H1 (cell line): ENCODE data around the gene WFDC1. TPM values are rescaled to one million over a fixed set of nuclear protein-coding genes. Genes with fewer than 3 reads are reported as not detected.

Experiments used
- CTCF ChIA-PET: fragments of 300-600 bp; sonication (Branson Sonifier 250); formaldehyde crosslinking; loops from one replicate; lab custom pipeline; 2021; ENCODE audit not compliant: partially characterized antibody; lab: Charles Lee
- POLR2A ChIA-PET: fragments of 300-600 bp; sonication (Branson Sonifier 250); formaldehyde crosslinking; loops from one replicate; lab custom pipeline; 2021; ENCODE audit warnings: inconsistent platforms; ENCODE audit not compliant: partially characterized antibody; lab: Charles Lee
- DNase-seq, 2 experiments: peaks; one replicate each; pipeline versions ENCODE4 v3.0.0 to v3.0.0-alpha.2; 2010 to 2022; ENCODE audit warnings: low spot score in 2 of 2, low read depth in 1 of 2, mixed read lengths in 1 of 2
- FAIRE-seq: peaks from 2 replicates; lab custom pipeline; 2011; peaks lifted over from hg19 to GRCh38; lab: Jason Lieb, UNC
- H2AFZ ChIP-seq: 2 replicates; pipeline ENCODE4 v1.8.1; 2012; ENCODE audit warnings: low read length, inconsistent platforms
- H2AK5ac ChIP-seq: 2 replicates; pipeline ENCODE4 v1.6.1; 2013; ENCODE audit warnings: low read depth, low read length
- H2BK120ac ChIP-seq: replicated peaks from 2 replicates; pipeline ENCODE3; 2013; ENCODE audit warnings: low read depth, low read length, inconsistent platforms
- H2BK12ac ChIP-seq: 2 replicates; pipeline ENCODE4 v1.6.1; 2013; ENCODE audit warnings: low read depth, low read length
- H2BK15ac ChIP-seq: 2 replicates; pipeline ENCODE4 v1.6.1; 2013; ENCODE audit warnings: low read length
- H2BK20ac ChIP-seq: 2 replicates; pipeline ENCODE4 v1.6.1; 2013; ENCODE audit warnings: low read length
- H2BK5ac ChIP-seq: 2 replicates; pipeline ENCODE4 v1.6.1; 2013; ENCODE audit warnings: low read depth, low read length
- H3K14ac ChIP-seq: 2 replicates; pipeline ENCODE4 v1.6.1; 2013; ENCODE audit warnings: inconsistent platforms; ENCODE audit not compliant: insufficient read length
- H3K18ac ChIP-seq: 2 replicates; pipeline ENCODE4 v1.6.1; 2013; ENCODE audit warnings: low read length; ENCODE audit errors: extremely low read depth
- H3K23ac ChIP-seq: 2 replicates; pipeline ENCODE4 v1.6.1; 2013; ENCODE audit warnings: inconsistent platforms; ENCODE audit not compliant: insufficient read length
- H3K23me2 ChIP-seq: 2 replicates; pipeline ENCODE4 v1.6.1; 2013; ENCODE audit warnings: low read depth, low read length
- H3K27ac ChIP-seq: 2 replicates; pipeline ENCODE4 v1.6.1; 2011; ENCODE audit warnings: low read depth, low read length, inconsistent platforms
- H3K27me3 ChIP-seq, 4 experiments: replicated peaks in 1 of 4; 1 replicate in 1 of 4; 2 replicates in 3 of 4; pipeline versions ENCODE4 v1.6.1 to v1.8.1; 2011 to 2013; ENCODE audit warnings: low read length in 3 of 4, mild to moderate bottlenecking in 3 of 4, inconsistent platforms in 2 of 4, mixed read lengths in 2 of 4, moderate library complexity in 1 of 4; ENCODE audit not compliant: control insufficient read depth in 3 of 4, insufficient read depth in 3 of 4; ENCODE audit errors: extremely low read depth in 1 of 4
- H3K36me3 ChIP-seq, 4 experiments: 2 replicates each; pipeline versions ENCODE4 v1.6.1 to v1.8.1; 2011 to 2013; ENCODE audit warnings: mild to moderate bottlenecking in 4 of 4, low read length in 3 of 4, moderate library complexity in 2 of 4, control low read depth in 1 of 4, inconsistent platforms in 1 of 4; ENCODE audit not compliant: insufficient read depth in 4 of 4, control insufficient read depth in 2 of 4
- H3K4ac ChIP-seq: replicated peaks from 2 replicates; pipeline ENCODE3; 2013; ENCODE audit warnings: low read length, low read depth, mixed read lengths, inconsistent platforms; ENCODE audit not compliant: insufficient read length
- H3K4me1 ChIP-seq, 4 experiments: replicated peaks in 1 of 4; 1 replicate in 1 of 4; 2 replicates in 3 of 4; pipeline versions ENCODE4 v1.6.1 to v1.8.1; 2011 to 2013; ENCODE audit warnings: low read length in 3 of 4, inconsistent platforms in 2 of 4, mixed read lengths in 1 of 4; ENCODE audit not compliant: insufficient read depth in 4 of 4, control insufficient read depth in 3 of 4
- H3K4me2 ChIP-seq, 2 experiments: 2 replicates each; pipeline versions ENCODE4 v1.6.1 to v1.8.1; 2011 to 2013; ENCODE audit warnings: low read depth in 2 of 2, low read length in 2 of 2, control low read depth in 1 of 2, inconsistent platforms in 1 of 2, mild to moderate bottlenecking in 1 of 2; ENCODE audit not compliant: insufficient read depth in 1 of 2
- H3K4me3 ChIP-seq, 4 experiments: fragments of 200-600, 300-600 bp in 1 of 4; sonication (generic), shearing (Covaris generic), sonication (Bioruptor Twin) in 1 of 4; 2 replicates each; pipeline versions ENCODE4 v1.5.1 to v1.8.1; 2011 to 2016; ENCODE audit warnings: low read length in 4 of 4, low read depth in 3 of 4, control low read depth in 2 of 4, inconsistent platforms in 2 of 4, mild to moderate bottlenecking in 2 of 4, mixed read lengths in 1 of 4, moderate library complexity in 1 of 4; ENCODE audit not compliant: insufficient read depth in 2 of 4; ENCODE audit errors: extremely low read depth in 1 of 4
- H3K56ac ChIP-seq: replicated peaks from 2 replicates; pipeline ENCODE3; 2013; ENCODE audit warnings: low read depth, mild to moderate bottlenecking, mixed read lengths, low read length, inconsistent platforms; ENCODE audit not compliant: insufficient read length
- H3K79me1 ChIP-seq: 2 replicates; pipeline ENCODE4 v1.6.1; 2013; ENCODE audit warnings: low read depth, low read length, control low read depth
- H3K79me2 ChIP-seq, 2 experiments: 2 replicates each; pipeline versions ENCODE4 v1.6.1 to v1.8.1; 2012 to 2013; ENCODE audit warnings: low read length in 2 of 2, mild to moderate bottlenecking in 2 of 2, inconsistent platforms in 1 of 2; ENCODE audit not compliant: insufficient read depth in 2 of 2, control insufficient read depth in 1 of 2
- H3K9ac ChIP-seq, 4 experiments: replicated peaks in 1 of 4; 1 replicate in 1 of 4; 2 replicates in 3 of 4; pipeline versions ENCODE4 v1.6.1 to v1.8.1; 2011 to 2013; ENCODE audit warnings: low read depth in 3 of 4, low read length in 3 of 4, control low read depth in 2 of 4, mild to moderate bottlenecking in 2 of 4, moderate library complexity in 2 of 4, inconsistent platforms in 1 of 4; ENCODE audit errors: extremely low read depth in 1 of 4
- H3K9me3 ChIP-seq, 2 experiments: 2 replicates each; pipeline versions ENCODE4 v1.6.1 to v1.8.1; 2012 to 2013; ENCODE audit warnings: mild to moderate bottlenecking in 2 of 2, moderate library complexity in 2 of 2, control low read depth in 1 of 2, inconsistent platforms in 1 of 2, low read depth in 1 of 2, low read length in 1 of 2, mixed read lengths in 1 of 2; ENCODE audit not compliant: insufficient read depth in 2 of 2
- H4K20me1 ChIP-seq, 2 experiments: replicated peaks in 1 of 2; 2 replicates each; pipeline versions ENCODE3 to v1.8.1; 2011 to 2013; ENCODE audit warnings: inconsistent platforms in 2 of 2, low read length in 2 of 2, mild to moderate bottlenecking in 1 of 2; ENCODE audit not compliant: insufficient read depth in 2 of 2, control insufficient read depth in 1 of 2
- H4K5ac ChIP-seq: 2 replicates; pipeline ENCODE4 v1.6.1; 2013; ENCODE audit warnings: low read length, low read depth, mixed read lengths, inconsistent platforms; ENCODE audit not compliant: insufficient read length
- H4K8ac ChIP-seq: 2 replicates; pipeline ENCODE4 v1.8.0; 2013; ENCODE audit warnings: mild to moderate bottlenecking, moderate library complexity, low read length, inconsistent platforms; ENCODE audit not compliant: insufficient read depth; ENCODE audit errors: extremely low read depth
- H4K91ac ChIP-seq: replicated peaks from 2 replicates; pipeline ENCODE3; 2013; ENCODE audit warnings: low read length, mixed read lengths, inconsistent platforms; ENCODE audit not compliant: insufficient read length
- EP300 ChIP-seq, 2 experiments: IDR thresholded peaks; 1 replicate in 1 of 2; 2 replicates in 1 of 2; pipeline ENCODE4 v1.6.1; 2011 to 2012; ENCODE audit warnings: low read depth in 2 of 2, low read length in 2 of 2, mild to moderate bottlenecking in 2 of 2, borderline replicate concordance in 1 of 2, inconsistent platforms in 1 of 2, moderate library complexity in 1 of 2
- RBBP5 ChIP-seq: IDR thresholded peaks from 2 replicates; pipeline ENCODE4 v1.7.1; 2012; ENCODE audit warnings: low read depth, mild to moderate bottlenecking, inconsistent platforms, low read length, moderate library complexity, borderline replicate concordance
- RXRA ChIP-seq: IDR thresholded peaks from 2 replicates; pipeline ENCODE4 v1.6.1; 2011; ENCODE audit warnings: low read depth, mild to moderate bottlenecking, low read length, moderate library complexity; ENCODE audit not compliant: insufficient read depth
- USF2 ChIP-seq: IDR thresholded peaks from 2 replicates; pipeline ENCODE4 v1.6.1; 2011; ENCODE audit warnings: low read length, improper control_type of control experiment
- WGBS, 2 experiments: shearing (Covaris generic) in 1 of 2; methylation state at CpG; one replicate each; pipeline versions ENCODE4 v1.1.6 to v1.1.7; 2013 to 2015; ENCODE audit warnings: low lambda C conversion rate in 2 of 2, mixed read lengths in 2 of 2, inconsistent platforms in 1 of 2, low coverage in 1 of 2, missing lambda C conversion rate in 1 of 2; ENCODE audit not compliant: insufficient replicate concordance in 2 of 2, insufficient coverage in 1 of 2, insufficient read length in 1 of 2; ENCODE audit errors: extremely low coverage in 1 of 2, missing lambda C conversion rate in 1 of 2; 5-methylcytosine and 5-hydroxymethylcytosine counted together
- polyA plus RNA-seq, 7 experiments: library from polyadenylated mRNA; depleted of rRNA in 3 of 7; stranded (reverse) in 5 of 7; unstranded in 2 of 7; fragments of >200 nt in 5 of 7; fragments of 200-250 nt in 2 of 7; gene quantifications; 1 replicate in 5 of 7; 2 replicates in 1 of 7; 4 replicates in 1 of 7; pipeline versions ENCODE4 v1.2.1 to v1.2.3, GENCODE V29; 2011 to 2013; ENCODE audit warnings: missing spikeins in 2 of 7, mixed read lengths in 2 of 7
- total RNA-seq: library from RNA; stranded (reverse); fragmentation: NEBNext Ultra II Directional; extraction: Animal tissue kit (Norgen Biotek cat#: 25700); gene quantifications from 2 replicates; pipeline ENCODE4 v1.2.1, GENCODE V29; 2021

WFDC1 gene
- total and polyA plus RNA-seq, 2 of the 8 experiments (the other 6 are each of a cell fraction or from before 2014, with no cell fraction given) = 0.70 to 1.1 TPM

GRCh38 chr16:84294117-84294516 lies 561 bp upstream of the WFDC1 start:
- Histone ChIP-seq H4K20me1 (no peaks in the 10 kb centered on the region), H2BK120ac (no peak overlapping the region), H3K4me1 (peaks cover 2 to 27% (median 15%) of the 10 kb centered on the region in 4 experiments), H2AFZ (no peak overlapping the region), H3K14ac (no peak overlapping the region), H2BK15ac (no peak overlapping the region; the same call in 1 of the 2 replicates), H3K27ac (no peak overlapping the region), H3K36me3 (no peaks in the 10 kb centered on the region), H3K79me1 (no peaks in the 10 kb centered on the region), H3K23ac (no peak overlapping the region), H3K4ac (no peak overlapping the region), H3K9me3 (no peaks in the 10 kb centered on the region), H2BK20ac (no peak overlapping the region; the same call in 1 of the 2 replicates)
- 86% methylated on average over 10 of the region's 10 CpGs; no CpG with 5 or more reads in 1 of the 2 experiments for WGBS, 2 experiments
- TF ChIP-seq RBBP5 (no peak), RXRA (no peak), USF2 (no peak), EP300 (IDR thresholded peaks at IDR 0.05; ENCODE audit: borderline replicate concordance in 1 of 2, low read depth in 2 of 2, low read length in 2 of 2) (no peak)
- TF ChIP-seq, all 59 proteins: peak for 0
- Histone ChIP-seq H3K56ac (no peak overlapping the region), H3K9ac (no peak overlapping the region), H3K27me3 (no peaks in the 10 kb centered on the region; a peak in 1 of 7 replicates), H3K4me3 (no peak overlapping the region), H4K5ac (no peak overlapping the region), H3K23me2 (no peaks in the 10 kb centered on the region), H3K79me2 (no peaks in the 10 kb centered on the region), H4K91ac (peak overlapping the region; percentile 75), H2BK12ac (no peak overlapping the region; the same call in 1 of the 2 replicates), H4K8ac (no peak overlapping the region), H3K18ac (peak overlapping the region; percentile 11; the same call in 1 of the 2 replicates), H2BK5ac (no peak overlapping the region), H3K4me2 (no peak overlapping the region), H2AK5ac (no peak overlapping the region)
- FAIRE-seq = no peak
- ChIA-PET CTCF (interaction anchor here (1.0 to 3.4 kb wide), 4 partner anchors 14 to 190 kb away, joined by 3 to 14 read pairs (median 4); no protein-coding TSS in a partner anchor), POLR2A (interaction anchor here (1.2 kb wide), 1 partner anchor 14 kb away, joined by 3 read pairs; no protein-coding TSS in a partner anchor)
- DNase-seq = no peak
